Endodermal cell (in vitro differentiated cells): ENCODE measurements around the gene ST6GAL1. TPM values are rescaled to one million over a fixed set of nuclear protein-coding genes. Genes with fewer than 3 reads are reported as not detected.

ENCODE experiments used
- DNase-seq: peaks from one replicate; pipeline ENCODE4 v3.0.0-alpha.2; 2017
- H3K27ac ChIP-seq: 2 replicates; pipeline ENCODE4 v1.5.1; 2013; ENCODE audit warnings: mild to moderate bottlenecking, low read depth, low read length, moderate library complexity
- H3K27me3 ChIP-seq: 2 replicates; pipeline ENCODE4 v1.6.1; 2013; ENCODE audit warnings: mild to moderate bottlenecking, low read length, moderate library complexity; ENCODE audit not compliant: insufficient read depth, control insufficient read depth, poor library complexity, severe bottlenecking
- H3K36me3 ChIP-seq: 2 replicates; pipeline ENCODE4 v1.7.0; 2013; ENCODE audit warnings: mild to moderate bottlenecking, low read length, moderate library complexity; ENCODE audit not compliant: control insufficient read depth, insufficient read depth
- H3K4me1 ChIP-seq: one replicate; pipeline ENCODE4 v1.7.0; 2013; ENCODE audit warnings: low read length; ENCODE audit not compliant: control insufficient read depth, insufficient read depth
- H3K4me3 ChIP-seq: 2 replicates; pipeline ENCODE4 v1.5.1; 2013; ENCODE audit warnings: mild to moderate bottlenecking, low read length, moderate library complexity
- H3K9ac ChIP-seq: 2 replicates; pipeline ENCODE4 v1.6.1; 2013; ENCODE audit warnings: mild to moderate bottlenecking, low read length, moderate library complexity; ENCODE audit not compliant: poor library complexity, severe bottlenecking; ENCODE audit errors: extremely low read depth
- H3K9me3 ChIP-seq: 2 replicates; pipeline ENCODE4 v1.6.1; 2013; ENCODE audit warnings: mild to moderate bottlenecking, low read length, moderate library complexity; ENCODE audit not compliant: control insufficient read depth
- H3K27ac Mint-ChIP-seq: 2 replicates; pipeline ENCODE4 v1.8.0; 2020; ENCODE audit warnings: mixed read lengths
- H3K27me3 Mint-ChIP-seq: 2 replicates; pipeline ENCODE4 v1.8.0; 2021; ENCODE audit warnings: mild to moderate bottlenecking, mixed read lengths; ENCODE audit not compliant: insufficient read depth
- H3K36me3 Mint-ChIP-seq: 2 replicates; pipeline ENCODE4 v1.8.0; 2020; ENCODE audit warnings: low read depth, mixed read lengths
- H3K4me1 Mint-ChIP-seq: 2 replicates; pipeline ENCODE4 v1.8.0; 2020; ENCODE audit warnings: mixed read lengths
- H3K4me3 Mint-ChIP-seq: 2 replicates; pipeline ENCODE4 v1.8.0; 2020; ENCODE audit warnings: mild to moderate bottlenecking, moderate library complexity, mixed read lengths
- H3K9me3 Mint-ChIP-seq: 2 replicates; pipeline ENCODE4 v1.8.0; 2020; ENCODE audit warnings: mild to moderate bottlenecking, mixed read lengths
- WGBS, 2 experiments: methylation state at CpG; one replicate each; pipeline versions ENCODE4 v1.1.5 to v1.1.7; 2013; ENCODE audit warnings: missing lambda C conversion rate in 2 of 2, mixed read lengths in 1 of 2; ENCODE audit not compliant: insufficient coverage in 1 of 2, insufficient read length in 1 of 2; 5-methylcytosine and 5-hydroxymethylcytosine counted together
- total RNA-seq, 2 donors: library from RNA; stranded (reverse); fragmentation: NEBNext Ultra II Directional in 1 of 2; extraction: Animal tissue kit (Norgen Biotek cat#: 25700) in 1 of 2; gene quantifications; 2 replicates in 1 of 2; 3 replicates in 1 of 2; pipeline ENCODE4 v1.2.1, GENCODE V29; 2021
- TF ChIP-seq, protein P1 (sequence below): fragments of 200-600 bp; sonication (generic); conservative IDR thresholded peaks from 2 replicates; pipeline ENCODE4 v1.5.0; 2021; ENCODE audit warnings: antibody characterized with exemption, mild to moderate bottlenecking

ST6GAL1 gene
- total RNA-seq, 2 donors from 2014 or later: 79.3 to 82.4 TPM

DNA sequence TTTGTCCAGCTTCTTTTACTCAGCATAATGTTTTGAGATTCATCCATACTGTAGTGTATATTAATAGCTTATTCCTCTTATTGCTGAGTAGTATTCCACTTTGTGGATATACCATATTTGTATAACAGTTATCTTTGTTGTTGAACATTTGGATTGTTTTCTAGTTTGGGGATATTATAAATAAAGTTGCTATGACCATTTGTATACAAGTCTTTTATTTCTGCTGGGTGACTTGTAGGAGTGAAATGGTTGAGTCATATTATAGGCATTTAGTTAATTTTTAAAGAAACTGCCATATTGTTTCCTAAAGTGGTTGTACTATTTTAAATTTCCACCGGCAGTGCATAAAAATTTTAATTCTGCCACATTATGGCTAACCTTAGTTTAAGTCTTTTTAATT is 155.6 kb downstream of the ST6GAL1 start:
- Mint-ChIP-seq H3K4me1 (no peaks in the 10 kb centered on the region), H3K4me3 (no peak overlapping the region), H3K9me3 (peaks cover 31% of the 10 kb centered on the region), H3K27ac (no peak overlapping the region), H3K27me3 (no peaks in the 10 kb centered on the region), H3K36me3 (peaks cover 8% of the 10 kb centered on the region)
- Histone ChIP-seq H3K4me1 (no peaks in the 10 kb centered on the region), H3K9me3 (peaks cover 26% of the 10 kb centered on the region), H3K4me3 (no peak overlapping the region), H3K27ac (no peak overlapping the region), H3K36me3 (no peaks in the 10 kb centered on the region), H3K9ac (no peak overlapping the region), H3K27me3 (no peaks in the 10 kb centered on the region)
- WGBS, 2 experiments: 93% methylated on average over 1 of the region's 1 CpG; no CpG with 5 or more reads in 1 of the 2 experiments
- DNase-seq: no peak
- TF ChIP-seq, protein P1, sequence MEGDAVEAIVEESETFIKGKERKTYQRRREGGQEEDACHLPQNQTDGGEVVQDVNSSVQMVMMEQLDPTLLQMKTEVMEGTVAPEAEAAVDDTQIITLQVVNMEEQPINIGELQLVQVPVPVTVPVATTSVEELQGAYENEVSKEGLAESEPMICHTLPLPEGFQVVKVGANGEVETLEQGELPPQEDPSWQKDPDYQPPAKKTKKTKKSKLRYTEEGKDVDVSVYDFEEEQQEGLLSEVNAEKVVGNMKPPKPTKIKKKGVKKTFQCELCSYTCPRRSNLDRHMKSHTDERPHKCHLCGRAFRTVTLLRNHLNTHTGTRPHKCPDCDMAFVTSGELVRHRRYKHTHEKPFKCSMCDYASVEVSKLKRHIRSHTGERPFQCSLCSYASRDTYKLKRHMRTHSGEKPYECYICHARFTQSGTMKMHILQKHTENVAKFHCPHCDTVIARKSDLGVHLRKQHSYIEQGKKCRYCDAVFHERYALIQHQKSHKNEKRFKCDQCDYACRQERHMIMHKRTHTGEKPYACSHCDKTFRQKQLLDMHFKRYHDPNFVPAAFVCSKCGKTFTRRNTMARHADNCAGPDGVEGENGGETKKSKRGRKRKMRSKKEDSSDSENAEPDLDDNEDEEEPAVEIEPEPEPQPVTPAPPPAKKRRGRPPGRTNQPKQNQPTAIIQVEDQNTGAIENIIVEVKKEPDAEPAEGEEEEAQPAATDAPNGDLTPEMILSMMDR: no peak

DNA sequence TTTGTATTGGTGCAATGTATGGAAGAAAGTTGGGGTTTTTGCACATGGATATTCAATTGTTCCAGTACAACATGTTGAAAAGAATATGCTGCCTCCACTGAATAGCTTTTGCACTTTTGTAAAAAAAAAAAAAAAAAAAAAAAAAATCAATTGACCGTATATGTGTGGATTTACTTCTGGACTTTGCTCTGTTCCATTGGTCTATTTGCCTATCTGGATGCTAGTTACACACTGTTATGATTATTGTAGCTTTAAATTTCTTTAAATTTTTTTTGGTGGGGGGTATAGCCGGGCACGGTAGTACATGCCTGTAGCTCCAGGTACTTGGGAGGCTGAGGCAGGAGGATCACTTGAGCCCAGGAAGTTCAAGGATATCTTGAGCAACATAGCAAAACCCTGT is 156.5 kb downstream of the ST6GAL1 start:
- Histone ChIP-seq H3K27me3 (no peaks in the 10 kb centered on the region), H3K9ac (no peak overlapping the region), H3K4me1 (no peaks in the 10 kb centered on the region), H3K9me3 (peaks cover 26% of the 10 kb centered on the region), H3K27ac (no peak overlapping the region), H3K4me3 (no peak overlapping the region), H3K36me3 (no peaks in the 10 kb centered on the region)
- Mint-ChIP-seq H3K27me3 (no peaks in the 10 kb centered on the region), H3K27ac (no peak overlapping the region), H3K4me1 (no peaks in the 10 kb centered on the region), H3K9me3 (peaks cover 31% of the 10 kb centered on the region), H3K36me3 (peaks cover 8% of the 10 kb centered on the region), H3K4me3 (no peak overlapping the region)
- 98% methylated on average over 3 of the region's 3 CpGs; no CpG with 5 or more reads in 1 of the 2 experiments for WGBS, 2 experiments
- no peak for DNase-seq
- TF ChIP-seq, protein P1: no peak

DNA sequence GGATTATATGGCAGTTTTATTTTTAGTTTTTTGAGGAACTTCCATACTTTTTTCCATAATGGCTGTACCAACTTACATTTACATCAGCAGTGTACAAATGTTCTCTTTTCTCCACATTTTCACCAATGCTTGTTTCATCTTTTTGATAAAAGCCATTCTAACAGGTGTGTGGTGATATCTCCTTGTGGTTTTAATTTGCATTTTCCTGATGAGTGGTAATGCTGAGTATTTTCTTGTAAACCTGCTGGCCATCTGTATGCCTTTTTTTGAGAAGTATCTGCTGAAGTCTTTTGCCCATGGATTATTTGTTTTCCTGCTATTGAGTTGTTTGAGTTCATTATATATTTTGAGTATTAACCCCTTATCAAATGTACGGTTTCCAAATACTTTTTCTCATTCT is 158.4 kb downstream of the ST6GAL1 start:
- DNase-seq: no peak
- no peaks in the 10 kb centered on the region for H3K27me3 Mint-ChIP-seq
- H3K36me3 Mint-ChIP-seq: peaks cover 10% of the 10 kb centered on the region
- no peaks in the 10 kb centered on the region for H3K4me1 Mint-ChIP-seq
- Histone ChIP-seq H3K27ac (no peak overlapping the region), H3K4me1 (no peaks in the 10 kb centered on the region), H3K9me3 (peaks cover 34% of the 10 kb centered on the region), H3K4me3 (no peak overlapping the region), H3K27me3 (no peaks in the 10 kb centered on the region), H3K9ac (no peak overlapping the region), H3K36me3 (no peaks in the 10 kb centered on the region)
- H3K27ac Mint-ChIP-seq: no peak overlapping the region
- TF ChIP-seq, protein P1: no peak
- WGBS, 2 experiments: 100% methylated on average over 1 of the region's 1 CpG; no CpG with 5 or more reads in 1 of the 2 experiments
- H3K9me3 Mint-ChIP-seq: peaks cover 35% of the 10 kb centered on the region
- H3K4me3 Mint-ChIP-seq: no peak overlapping the region
